GM23248 (cell line): ENCODE measurements around the gene BUB1B.

Experiments
- EZH2 ChIP-seq: fragments of 200-600 bp; sonication (generic); IDR thresholded peaks from 2 replicates; pipeline ENCODE4 v1.6.1; 2018; ENCODE audit warnings: antibody characterized with exemption, mild to moderate bottlenecking; ENCODE audit not compliant: insufficient read depth, poor library complexity, severe bottlenecking
- EZH2phosphoT487 ChIP-seq: fragments of 200-600 bp; sonication (generic); IDR thresholded peaks from 2 replicates; pipeline ENCODE4 v1.6.1; 2018; ENCODE audit warnings: antibody characterized with exemption, moderate library complexity, mild to moderate bottlenecking, low read depth; ENCODE audit not compliant: insufficient read depth

DNA sequence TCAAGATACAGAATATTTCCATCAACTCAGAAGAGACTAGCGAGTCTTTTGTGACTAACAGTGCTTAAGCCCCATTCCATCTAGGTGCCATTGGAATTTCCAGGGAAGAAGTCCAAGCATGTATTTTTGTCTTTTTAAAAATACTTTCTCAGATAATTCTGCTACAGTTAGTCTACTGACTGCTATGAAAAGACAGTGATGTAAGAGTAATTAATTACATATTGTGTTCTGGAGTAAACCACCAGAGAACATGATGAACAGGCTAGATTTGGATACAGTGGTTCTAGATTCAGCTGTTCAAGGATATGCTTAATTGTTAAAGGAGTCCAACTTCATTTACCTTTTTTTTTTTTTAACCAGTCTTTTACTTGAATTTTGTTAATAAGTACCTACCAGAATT lies 43.2 kb downstream of the BUB1B start:
- TF ChIP-seq EZH2 (no peak), EZH2phosphoT487 (no peak)
